Heart left ventricle (tissue), 16 donors: ENCODE results near the gene ITGB6. TPM values are rescaled to one million over a fixed set of nuclear protein-coding genes. Genes with fewer than 3 reads are reported as not detected.

ENCODE experiments used
- ATAC-seq, 4 donors: fragments of 200-7000 bp; cut with Tn5 transposase; one replicate each; pipeline ENCODE4 v1.9.1; 2020 to 2022; ENCODE audit warnings: moderate library complexity in 4 of 4, mild to moderate bottlenecking in 3 of 4, moderate number of reproducible peaks in 1 of 4
- DNase-seq, 5 donors: peaks; one replicate each; pipeline ENCODE4 v3.0.0-alpha.2; 2020
- H3K27ac ChIP-seq, 12 donors: fragments of 200-600 bp; sonication (generic) in 4 of 12; one replicate each; pipeline versions ENCODE4 v1.5.0 to v1.8.0; 2016 to 2022; ENCODE audit warnings: mild to moderate bottlenecking in 2 of 12
- H3K27me3 ChIP-seq, 9 donors: fragments of 200-600 bp; sonication (generic) in 2 of 9; one replicate each; pipeline versions ENCODE4 v1.5.1 to v1.8.0; 2016 to 2022; ENCODE audit warnings: mild to moderate bottlenecking in 3 of 9
- H3K36me3 ChIP-seq, 9 donors: fragments of 200-600 bp; sonication (generic) in 2 of 9; one replicate each; pipeline versions ENCODE4 v1.5.0 to v1.8.0; 2018 to 2022; ENCODE audit warnings: mild to moderate bottlenecking in 2 of 9
- H3K4me1 ChIP-seq, 12 donors: fragments of 200-600 bp; sonication (generic) in 4 of 12; one replicate each; pipeline versions ENCODE4 v1.5.0 to v1.8.0; 2016 to 2022; ENCODE audit warnings: mild to moderate bottlenecking in 3 of 12
- H3K4me3 ChIP-seq, 12 donors: fragments of 200-600 bp; sonication (generic) in 4 of 12; one replicate each; pipeline versions ENCODE4 v1.5.0 to v1.8.0; 2017 to 2022; ENCODE audit warnings: mild to moderate bottlenecking in 9 of 12, moderate library complexity in 4 of 12
- H3K9me3 ChIP-seq, 12 donors: fragments of 200-600 bp; sonication (generic) in 4 of 12; one replicate each; pipeline versions ENCODE4 v1.5.0 to v1.8.0; 2016 to 2022; ENCODE audit warnings: mild to moderate bottlenecking in 1 of 12
- CTCF ChIP-seq, 12 donors: fragments of 200-600 bp; sonication (generic) in 4 of 12; IDR thresholded peaks; one replicate each; pipeline versions ENCODE4 v1.5.0 to v1.8.0; 2018 to 2022; ENCODE audit warnings: antibody characterized with exemption in 12 of 12, mild to moderate bottlenecking in 5 of 12
- POLR2A ChIP-seq, 2 donors: fragments of 450-650 bp; IDR thresholded peaks; one replicate each; pipeline ENCODE4 v1.6.1; 2017; ENCODE audit warnings: antibody characterized with exemption in 2 of 2, mild to moderate bottlenecking in 2 of 2, moderate library complexity in 2 of 2
- WGBS, 4 donors: extraction: QIAGEN DNeasy Blood & Tissue Kit in 2 of 4; methylation state at CpG; one replicate each; pipeline versions ENCODE4 v1.1.5 to v1.1.7; 2013 to 2018; 5-methylcytosine and 5-hydroxymethylcytosine counted together
- intact Hi-C, 10 donors: fragments of 100-400 bp; cut with DNase I; formaldehyde crosslinking; loops; one replicate each; pipeline versions ENCODE4 v1.11.1 to v1.14.2; 2022
- polyA plus RNA-seq, 2 donors: library from polyadenylated mRNA; stranded (reverse); fragments of 200-250 nt; gene quantifications; one replicate each; pipeline ENCODE4 v1.2.3, GENCODE V29; 2013
- total RNA-seq, 9 donors: library from RNA; depleted of rRNA in 2 of 9; stranded (reverse); fragments of >200 nt in 2 of 9; fragmentation: NEBNext Ultra II Directional in 3 of 9; extraction: Animal tissue kit (Norgen Biotek cat#: 25700) in 3 of 9; gene quantifications; one replicate each; pipeline versions ENCODE4 v1.1.0 to v1.2.4, GENCODE V29; 2016 to 2023
- donor health status: ischemic (EF 13 %, LVEDD 7.1; RV severe dilation, severe dysfunction).
- donor health status: healthy with polysubstance abuse.
- donor health status: DM: no; HTN: yes; CAD: no.
- donor health status: DM: no; HTN: no; CAD: no.
- donor health status: ischemic (EF 25% LVEDD 6.9; RV normal size, moderate dysfunction).
- donor health status: ischemic (EF 25% LVEDD 5.7; RV mildly dilated, moderate dysfunction).
- donor health status: healthy.
- donor health status: DM: yes; HTN: yes; CAD: no.
- donor health status: ischemic (EF 35%, LVEDD 5.7; RV mildly dilated, moderate dysfunction).
- donor health status: nonischemic (EF 11% LVEDD 7.7; RV severe dilation, severe dysfunction).
- donor health status: DM: yes; HTN: yes; CAD: no.
- donor health status: PGD.
- donor health status: ischemic (EF 29% LVEDD 5.4; RV normal size, mild dysfunction).
- donor health status: nonischemic (EF 23%, LVEDD 6.1; RV moderate dilation, normal function).

The ITGB6 gene
- total and polyA plus RNA-seq, 11 donors: 0.27 to 4.2 (median 0.75) TPM

GRCh38 chr2:160104115-160104514 lies 96.0 kb downstream of the ITGB6 start:
- no peaks in the 10 kb centered on the region for H3K4me1 ChIP-seq
- 38 to 73% (median 45%) methylated on average over 2 of the region's 2 CpGs for WGBS, 4 donors
- H3K36me3 ChIP-seq: no peaks in the 10 kb centered on the region
- intact Hi-C loops: loop anchor here in 3 of 10 donors (5.0 to 10.0 kb wide), 3 partner anchors 151 to 961 kb away; partner anchors contain the start of gene LY75 (in 1 of the 3)
- H3K27me3 ChIP-seq: no peaks in the 10 kb centered on the region
- H3K4me3 ChIP-seq: no peak overlapping the region
- H3K9me3 ChIP-seq: no peaks in the 10 kb centered on the region
- peak in 1 of 4 donors; percentile 38 for ATAC-seq
- DNase-seq: no peak
- TF ChIP-seq CTCF (IDR thresholded peaks at IDR 0.05) (no peak), POLR2A (IDR thresholded peaks at IDR 0.05) (no peak)
- no peak overlapping the region for H3K27ac ChIP-seq

GRCh38 chr2:160097326-160097725 lies 102.7 kb downstream of the ITGB6 start:
- ATAC-seq (no peak), DNase-seq (no peak)
- Histone ChIP-seq H3K4me3 (no peak overlapping the region), H3K4me1 (no peaks in the 10 kb centered on the region), H3K36me3 (no peaks in the 10 kb centered on the region), H3K27ac (no peak overlapping the region), H3K9me3 (peaks cover 0 to 19% (median 0%) of the 10 kb centered on the region in 12 donors), H3K27me3 (no peaks in the 10 kb centered on the region)
- no peak for TF ChIP-seq POLR2A (IDR thresholded peaks at IDR 0.05)
- TF ChIP-seq CTCF (IDR thresholded peaks at IDR 0.05): no peak
- intact Hi-C loops: no loop called here
- 88 to 97% (median 93%) methylated on average over 1 of the region's 1 CpG for WGBS, 4 donors

DNA sequence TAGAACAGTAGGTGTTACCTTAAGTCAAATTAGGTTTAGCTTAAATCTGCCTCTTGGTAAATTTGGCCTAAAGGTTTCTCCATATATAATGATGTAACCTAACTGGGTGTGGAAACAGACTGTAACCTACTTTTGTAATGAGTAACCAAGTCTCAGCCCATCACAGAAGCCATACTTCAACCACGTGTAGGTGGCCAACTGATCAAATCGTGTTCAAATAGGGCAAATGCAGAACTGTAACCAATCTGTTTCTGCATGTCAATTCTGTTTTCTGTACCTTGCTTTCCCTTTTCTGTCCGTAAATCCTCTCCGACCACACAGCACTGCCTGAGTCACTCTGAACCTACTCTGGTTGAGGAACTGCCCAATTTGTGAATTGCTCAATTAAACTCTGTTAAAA lies 103.7 kb downstream of the ITGB6 start:
- no peak for TF ChIP-seq POLR2A (IDR thresholded peaks at IDR 0.05)
- no peak for TF ChIP-seq CTCF (IDR thresholded peaks at IDR 0.05)
- H3K4me1 ChIP-seq: no peaks in the 10 kb centered on the region

GRCh38 chr2:160092445-160092844 lies 107.6 kb downstream of the ITGB6 start:
- ATAC-seq (no peak), DNase-seq (no peak)
- WGBS, 4 donors: 79 to 89% (median 86%) methylated on average over 4 of the region's 4 CpGs
- Histone ChIP-seq H3K36me3 (no peaks in the 10 kb centered on the region), H3K4me3 (no peak overlapping the region), H3K27ac (no peak overlapping the region), H3K9me3 (peaks cover 1 to 65% (median 27%) of the 10 kb centered on the region in 12 donors), H3K4me1 (no peaks in the 10 kb centered on the region), H3K27me3 (no peaks in the 10 kb centered on the region)
- TF ChIP-seq CTCF (IDR thresholded peaks at IDR 0.05) (no peak), POLR2A (IDR thresholded peaks at IDR 0.05) (no peak)
- intact Hi-C loops: no loop called here

More for the DNA sequence above, 103.7 kb downstream of the ITGB6 start:
- ATAC-seq (no peak), DNase-seq (no peak)
- no peak overlapping the region for H3K27ac ChIP-seq
- no peak overlapping the region for H3K4me3 ChIP-seq
- H3K36me3 ChIP-seq: no peaks in the 10 kb centered on the region
- no peaks in the 10 kb centered on the region for H3K27me3 ChIP-seq
- peaks cover 0 to 26% (median 0%) of the 10 kb centered on the region in 12 donors for H3K9me3 ChIP-seq
- intact Hi-C loops: no loop called here
- WGBS, 4 donors: 80 to 91% (median 87%) methylated on average over 4 of the region's 4 CpGs
